IMR-90 (cell line): ENCODE results near the gene CLEC16A. TPM values are rescaled to one million over a fixed set of nuclear protein-coding genes. Genes with fewer than 3 reads are reported as not detected.

Experiments
- ATAC-seq: fragments of 200-7000 bp; cut with Tn5 transposase; 2 replicates; pipeline ENCODE4 v1.9.1; 2020; ENCODE audit warnings: low read depth, mild to moderate bottlenecking, moderate library complexity
- BruUV-seq: library from RNA; stranded (reverse); fragments of 400-500 nt; replicated peaks from 2 replicates; lab custom pipeline; 2021; lab: Mats Ljungman, UMichigan
- CTCF ChIA-PET: fragments of 300-600 bp; formaldehyde crosslinking; extraction: SDS; loops from one replicate; lab custom pipeline; 2021; ENCODE audit warnings: antibody characterized with exemption; lab: Yijun Ruan, JAX
- POLR2A ChIA-PET: fragments of 300-600 bp; sonication (Branson Sonifier 250); formaldehyde crosslinking; loops from one replicate; lab custom pipeline; 2022; ENCODE audit warnings: antibody characterized with exemption; ENCODE audit not compliant: unreplicated experiment; lab: Charles Lee
- DNase-seq: peaks from one replicate; pipeline ENCODE4 v3.0.0; 2013
- H2AFZ ChIP-seq: replicated peaks from 2 replicates; pipeline ENCODE3; 2013; ENCODE audit warnings: low read length, mild to moderate bottlenecking; ENCODE audit not compliant: poor library complexity
- H2AK5ac ChIP-seq: 2 replicates; pipeline ENCODE4 v1.6.1; 2013; ENCODE audit warnings: low read depth, low read length, inconsistent platforms
- H2AK9ac ChIP-seq: replicated peaks from 2 replicates; pipeline ENCODE3; 2013; ENCODE audit warnings: mild to moderate bottlenecking, low read depth, low read length, moderate library complexity; ENCODE audit not compliant: poor library complexity
- H2BK120ac ChIP-seq: 2 replicates; pipeline ENCODE4 v1.6.1; 2013; ENCODE audit warnings: low read depth, low read length, inconsistent platforms
- H2BK15ac ChIP-seq: 3 replicates; pipeline ENCODE4 v1.6.1; 2013; ENCODE audit warnings: low read depth, low read length, inconsistent platforms
- H2BK20ac ChIP-seq: 2 replicates; pipeline ENCODE4 v1.6.1; 2013; ENCODE audit warnings: low read depth, mild to moderate bottlenecking, inconsistent platforms, low read length, moderate library complexity
- H2BK5ac ChIP-seq: 2 replicates; pipeline ENCODE4 v1.6.1; 2013; ENCODE audit warnings: mild to moderate bottlenecking, low read depth, low read length, inconsistent platforms; ENCODE audit not compliant: poor library complexity, severe bottlenecking
- H3K14ac ChIP-seq: replicated peaks from 2 replicates; pipeline ENCODE4 v1.6.1; 2013; ENCODE audit warnings: low read depth, low read length, inconsistent platforms
- H3K18ac ChIP-seq: 2 replicates; pipeline ENCODE4 v1.6.1; 2013; ENCODE audit warnings: low read depth, low read length, control low read depth
- H3K23ac ChIP-seq: 2 replicates; pipeline ENCODE4 v1.6.1; 2013; ENCODE audit warnings: low read depth, low read length, inconsistent platforms
- H3K27ac ChIP-seq: 2 replicates; pipeline ENCODE4 v1.5.1; 2013; ENCODE audit warnings: mild to moderate bottlenecking, control low read depth, low read length; ENCODE audit not compliant: insufficient read depth
- H3K27me3 ChIP-seq: 2 replicates; pipeline ENCODE4 v1.6.1; 2013; ENCODE audit warnings: low read length; ENCODE audit not compliant: control insufficient read depth, insufficient read depth
- H3K36me3 ChIP-seq: 2 replicates; pipeline ENCODE4 v1.6.1; 2013; ENCODE audit warnings: low read length, mixed read lengths; ENCODE audit not compliant: control insufficient read depth, insufficient read depth
- H3K4ac ChIP-seq: 2 replicates; pipeline ENCODE4 v1.6.1; 2013; ENCODE audit warnings: low read depth, low read length, inconsistent platforms
- H3K4me1 ChIP-seq: 2 replicates; pipeline ENCODE4 v1.6.1; 2013; ENCODE audit warnings: low read length, mixed read lengths; ENCODE audit not compliant: control insufficient read depth, insufficient read depth
- H3K4me2 ChIP-seq: 2 replicates; pipeline ENCODE4 v1.6.1; 2013; ENCODE audit warnings: low read depth, mild to moderate bottlenecking, control low read depth, low read length, moderate library complexity
- H3K4me3 ChIP-seq: 2 replicates; pipeline ENCODE4 v1.5.1; 2013; ENCODE audit warnings: low read depth, mild to moderate bottlenecking, control low read depth, low read length, moderate library complexity; ENCODE audit not compliant: insufficient read depth
- H3K56ac ChIP-seq: 2 replicates; pipeline ENCODE4 v1.6.1; 2013; ENCODE audit warnings: low read length, inconsistent platforms; ENCODE audit not compliant: insufficient read depth; ENCODE audit errors: extremely low read depth
- H3K79me1 ChIP-seq, 2 experiments: 2 replicates each; pipeline ENCODE4 v1.6.1; 2013; ENCODE audit warnings: low read length in 2 of 2, inconsistent platforms in 1 of 2, low read depth in 1 of 2
- H3K9ac ChIP-seq: 2 replicates; pipeline ENCODE4 v1.6.1; 2013; ENCODE audit warnings: low read depth, low read length, control low read depth
- H3K9me1 ChIP-seq: 2 replicates; pipeline ENCODE4 v1.6.1; 2013; ENCODE audit warnings: low read length, inconsistent platforms; ENCODE audit not compliant: insufficient read depth
- H3K9me3 ChIP-seq: 2 replicates; pipeline ENCODE4 v1.6.1; 2013; ENCODE audit warnings: low read length; ENCODE audit not compliant: control insufficient read depth, insufficient read depth
- H4K20me1 ChIP-seq: 2 replicates; pipeline ENCODE4 v1.6.1; 2013; ENCODE audit warnings: low read length, inconsistent platforms; ENCODE audit not compliant: insufficient read depth
- H4K5ac ChIP-seq: 2 replicates; pipeline ENCODE4 v1.6.1; 2013; ENCODE audit warnings: mild to moderate bottlenecking, low read depth, low read length, control low read depth
- H4K8ac ChIP-seq, 2 experiments: 2 replicates each; pipeline ENCODE4 v1.6.1; 2013; ENCODE audit warnings: low read depth in 2 of 2, low read length in 2 of 2, control low read depth in 1 of 2, inconsistent platforms in 1 of 2
- H4K91ac ChIP-seq: 2 replicates; pipeline ENCODE4 v1.6.1; 2013; ENCODE audit warnings: low read depth, low read length, inconsistent platforms; ENCODE audit not compliant: insufficient read depth
- BHLHE40 ChIP-seq: fragments of 150-350 bp; IDR thresholded peaks from 2 replicates; pipeline ENCODE4 v1.6.1; 2016; ENCODE audit warnings: mild to moderate bottlenecking, low read depth, low read length
- CEBPB ChIP-seq: IDR thresholded peaks from 2 replicates; pipeline ENCODE4 v1.6.1; 2012; ENCODE audit warnings: low read depth, low read length, improper control_type of control experiment
- CHD1 ChIP-seq: IDR thresholded peaks from 2 replicates; pipeline ENCODE4 v1.6.1; 2012; ENCODE audit warnings: low read depth, low read length, improper control_type of control experiment
- FOS ChIP-seq: fragments of 150-350 bp; IDR thresholded peaks from 2 replicates; pipeline ENCODE4 v1.6.1; 2016; ENCODE audit warnings: low read depth, low read length
- MAFK ChIP-seq: IDR thresholded peaks from 2 replicates; pipeline ENCODE4 v1.6.1; 2012; ENCODE audit warnings: low read depth, low read length, improper control_type of control experiment
- MAZ ChIP-seq: IDR thresholded peaks from 2 replicates; pipeline ENCODE4 v1.6.1; 2012; ENCODE audit warnings: low read depth, mild to moderate bottlenecking, low read length, improper control_type of control experiment, moderate library complexity, borderline replicate concordance
- NFE2L2 ChIP-seq: fragments of 150-350 bp; IDR thresholded peaks from 2 replicates; pipeline ENCODE4 v1.6.1; 2016; ENCODE audit warnings: low read depth, mild to moderate bottlenecking, low read length
- POLR2A ChIP-seq: IDR thresholded peaks from 2 replicates; pipeline ENCODE4 v1.6.1; 2012; ENCODE audit warnings: mild to moderate bottlenecking, low read depth, low read length
- RAD21 ChIP-seq: IDR thresholded peaks from 2 replicates; pipeline ENCODE4 v1.6.1; 2012; ENCODE audit warnings: low read length, improper control_type of control experiment
- RFX5 ChIP-seq: IDR thresholded peaks from 2 replicates; pipeline ENCODE4 v1.8.0; 2012; ENCODE audit warnings: low read depth, mild to moderate bottlenecking, low read length, moderate library complexity
- SMC3 ChIP-seq: fragments of 150-350 bp; IDR thresholded peaks from 2 replicates; pipeline ENCODE4 v1.6.1; 2016; ENCODE audit warnings: low read depth, mild to moderate bottlenecking, antibody characterized with exemption, low read length, moderate library complexity
- WGBS, 2 experiments: methylation state at CpG; one replicate each; pipeline versions ENCODE4 v1.1.5 to v1.1.7; 2013; ENCODE audit warnings: missing lambda C conversion rate in 2 of 2; ENCODE audit not compliant: insufficient read length in 1 of 2; ENCODE audit errors: extremely low coverage in 2 of 2; 5-methylcytosine and 5-hydroxymethylcytosine counted together
- dilution Hi-C: fragments of 300-500 bp; cut with HindIII; formaldehyde crosslinking; loops from one replicate; pipeline ENCODE4 v1.14.3; 2018; ENCODE audit warnings: low sequenced_read_pairs; ENCODE audit not compliant: unreplicated experiment
- in situ Hi-C: fragments of 300-500 bp; cut with MboI; formaldehyde crosslinking; loops from 3 replicates; pipeline ENCODE4 v1.14.3; 2019; ENCODE audit warnings: low sequenced_read_pairs, inconsistent platforms, mixed read lengths
- intact Hi-C: fragments of 100-400 bp; cut with micrococcal nuclease; formaldehyde crosslinking; loops from 2 replicates; pipeline ENCODE4 v1.10.0; 2022
- polyA plus RNA-seq, 3 experiments: library from polyadenylated mRNA; depleted of rRNA; stranded (reverse); fragments of >200 nt; gene quantifications; 2 replicates each; pipeline ENCODE4 v1.2.3, GENCODE V29; 2012; ENCODE audit warnings: low replicate concordance in 1 of 3
- total RNA-seq: library from RNA; depleted of rRNA; stranded (reverse); fragments of >200 nt; gene quantifications from 2 replicates; pipeline ENCODE4 v1.2.3, GENCODE V29; 2012
- TF ChIP-seq, protein P1 (sequence below): conservative IDR thresholded peaks from 2 replicates; pipeline ENCODE4 v1.5.1; 2012; ENCODE audit warnings: mild to moderate bottlenecking, low read depth, low read length, improper control_type of control experiment
- TF ChIP-seq, protein P2 (sequence below): fragments of 150-350 bp; IDR thresholded peaks from 2 replicates; pipeline ENCODE4 v1.6.1; 2016; ENCODE audit warnings: low read depth, mild to moderate bottlenecking, low read length, moderate library complexity, borderline replicate concordance

Gene CLEC16A
- total and polyA plus RNA-seq, 2 of the 4 experiments (the other 2 are of a cell fraction): 15.9 to 16.5 TPM

DNA sequence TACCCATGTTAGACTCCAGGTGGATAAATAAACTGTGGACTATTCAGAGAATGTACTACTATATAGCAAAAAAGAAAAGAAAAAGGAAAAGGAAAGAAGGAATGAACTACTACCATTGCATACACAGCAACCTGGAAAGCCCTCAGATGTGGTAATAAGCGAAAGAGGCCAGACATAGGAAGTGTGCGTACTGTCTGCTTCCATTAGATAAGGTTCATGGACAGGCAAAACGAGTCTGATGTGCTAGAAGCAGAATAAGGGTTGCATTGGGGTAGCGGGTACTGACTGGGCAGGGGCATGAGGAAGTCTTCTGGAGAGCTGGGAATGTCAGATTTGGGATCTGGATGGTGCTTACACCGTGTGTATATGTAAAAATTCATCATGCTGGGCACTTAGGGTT, 21.8 kb downstream of the CLEC16A start:
- H3K27ac ChIP-seq: no peak overlapping the region
- TF ChIP-seq MAFK (no peak), CHD1 (no peak), FOS (no peak), SMC3 (no peak), RFX5 (no peak), CEBPB (no peak), RAD21 (no peak), POLR2A (no peak), NFE2L2 (no peak), MAZ (no peak), BHLHE40 (no peak)
- TF ChIP-seq, protein P1, sequence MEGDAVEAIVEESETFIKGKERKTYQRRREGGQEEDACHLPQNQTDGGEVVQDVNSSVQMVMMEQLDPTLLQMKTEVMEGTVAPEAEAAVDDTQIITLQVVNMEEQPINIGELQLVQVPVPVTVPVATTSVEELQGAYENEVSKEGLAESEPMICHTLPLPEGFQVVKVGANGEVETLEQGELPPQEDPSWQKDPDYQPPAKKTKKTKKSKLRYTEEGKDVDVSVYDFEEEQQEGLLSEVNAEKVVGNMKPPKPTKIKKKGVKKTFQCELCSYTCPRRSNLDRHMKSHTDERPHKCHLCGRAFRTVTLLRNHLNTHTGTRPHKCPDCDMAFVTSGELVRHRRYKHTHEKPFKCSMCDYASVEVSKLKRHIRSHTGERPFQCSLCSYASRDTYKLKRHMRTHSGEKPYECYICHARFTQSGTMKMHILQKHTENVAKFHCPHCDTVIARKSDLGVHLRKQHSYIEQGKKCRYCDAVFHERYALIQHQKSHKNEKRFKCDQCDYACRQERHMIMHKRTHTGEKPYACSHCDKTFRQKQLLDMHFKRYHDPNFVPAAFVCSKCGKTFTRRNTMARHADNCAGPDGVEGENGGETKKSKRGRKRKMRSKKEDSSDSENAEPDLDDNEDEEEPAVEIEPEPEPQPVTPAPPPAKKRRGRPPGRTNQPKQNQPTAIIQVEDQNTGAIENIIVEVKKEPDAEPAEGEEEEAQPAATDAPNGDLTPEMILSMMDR: no peak
- TF ChIP-seq, protein P2, sequence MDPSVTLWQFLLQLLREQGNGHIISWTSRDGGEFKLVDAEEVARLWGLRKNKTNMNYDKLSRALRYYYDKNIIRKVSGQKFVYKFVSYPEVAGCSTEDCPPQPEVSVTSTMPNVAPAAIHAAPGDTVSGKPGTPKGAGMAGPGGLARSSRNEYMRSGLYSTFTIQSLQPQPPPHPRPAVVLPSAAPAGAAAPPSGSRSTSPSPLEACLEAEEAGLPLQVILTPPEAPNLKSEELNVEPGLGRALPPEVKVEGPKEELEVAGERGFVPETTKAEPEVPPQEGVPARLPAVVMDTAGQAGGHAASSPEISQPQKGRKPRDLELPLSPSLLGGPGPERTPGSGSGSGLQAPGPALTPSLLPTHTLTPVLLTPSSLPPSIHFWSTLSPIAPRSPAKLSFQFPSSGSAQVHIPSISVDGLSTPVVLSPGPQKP: no peak
- H3K9ac ChIP-seq: no peak overlapping the region
- no peak overlapping the region for H2AFZ ChIP-seq
- H3K4ac ChIP-seq: no peak overlapping the region
- WGBS, 2 experiments: 83% methylated on average over 3 of the region's 5 CpGs; no CpG with 5 or more reads in 1 of the 2 experiments
- H4K91ac ChIP-seq: no peak overlapping the region
- peaks cover 17% of the 10 kb centered on the region for H3K36me3 ChIP-seq
- peaks cover 5% of the 10 kb centered on the region; the same call in 1 of the 2 replicates for H4K20me1 ChIP-seq
- H3K4me3 ChIP-seq: no peak overlapping the region
- no peak overlapping the region for H3K18ac ChIP-seq
- H4K8ac ChIP-seq: no peak overlapping the region
- in situ Hi-C loops (loop anchor here (5.0 to 25.0 kb wide), 6 partner anchors 286 to 846 kb away; a partner anchor contains a TSS), intact Hi-C loops (loop anchor here (10.0 kb wide), 2 partner anchors 679 to 749 kb away; no protein-coding TSS in a partner anchor), dilution Hi-C loops (no loop called here)
- H2BK120ac ChIP-seq: no peak overlapping the region
- no peaks in the 10 kb centered on the region for H3K9me3 ChIP-seq
- ChIA-PET CTCF (interaction anchor here (1.2 kb wide), 1 partner anchor 12 kb away, joined by 3 read pairs; no protein-coding TSS in a partner anchor), POLR2A (no interaction called here)
- no peak overlapping the region for H3K14ac ChIP-seq
- H2BK5ac ChIP-seq: no peak overlapping the region
- H2BK15ac ChIP-seq: no peak overlapping the region
- peaks cover 3% of the 10 kb centered on the region; the same call in 1 of the 2 replicates for H3K9me1 ChIP-seq
- H3K27me3 ChIP-seq: no peaks in the 10 kb centered on the region
- no peak overlapping the region for H2BK20ac ChIP-seq
- DNase-seq: no peak
- no peak overlapping the region for H3K23ac ChIP-seq
- no TSS peak for BruUV-seq
- ATAC-seq: no peak
- peaks cover 9% of the 10 kb centered on the region for H3K4me1 ChIP-seq
- peaks cover 6 to 44% of the 10 kb centered on the region in 2 experiments for H3K79me1 ChIP-seq
- H2AK5ac ChIP-seq: no peak overlapping the region
- H4K5ac ChIP-seq: no peak overlapping the region
- H2AK9ac ChIP-seq: no peak overlapping the region
- H3K56ac ChIP-seq: no peak overlapping the region
- no peak overlapping the region for H3K4me2 ChIP-seq
